NT2/D1 (cell line): ENCODE measurements around the gene S1PR1.

ENCODE experiments used
- SUZ12 ChIP-seq: IDR thresholded peaks from 2 replicates; pipeline ENCODE4 v1.6.1; 2011; ENCODE audit not compliant: insufficient read length, insufficient read depth; ENCODE audit errors: extremely low read depth
- YY1 ChIP-seq: IDR thresholded peaks from 2 replicates; pipeline ENCODE4 v1.6.1; 2011; ENCODE audit not compliant: insufficient read length, insufficient read depth

GRCh38 chr1:101253976-101254674 lies 17.3 kb downstream of the S1PR1 start:
- no peak for TF ChIP-seq YY1
- TF ChIP-seq SUZ12: no peak
